GM10847 (cell line): ENCODE results near the gene GULP1.

Experiments
- POLR2A ChIP-seq: IDR thresholded peaks from 2 replicates; pipeline ENCODE4 v1.6.1; 2011; ENCODE audit not compliant: insufficient read length; ENCODE audit errors: extremely low read depth

The GULP1 gene

GRCh38 chr2:188534875-188535274, 243.2 kb downstream of the GULP1 start:
- TF ChIP-seq POLR2A = no peak

GRCh38 chr2:188551671-188552070, 260.0 kb downstream of the GULP1 start:
- TF ChIP-seq POLR2A = no peak

- TF ChIP-seq POLR2A = no peak
Measured at GRCh38 chr2:188557081-188557480, 265.4 kb downstream of the GULP1 start.

- TF ChIP-seq POLR2A = no peak
Measured at GRCh38 chr2:188561473-188561979, 269.9 kb downstream of the GULP1 start.

- TF ChIP-seq POLR2A = no peak
Measured at GRCh38 chr2:188569431-188570165, 277.9 kb downstream of the GULP1 start.

GRCh38 chr2:188570370-188570769, 278.7 kb downstream of the GULP1 start:
- no peak for TF ChIP-seq POLR2A

GRCh38 chr2:188571543-188572303, 280.0 kb downstream of the GULP1 start:
- TF ChIP-seq POLR2A = no peak

GRCh38 chr2:188572592-188572991, 280.9 kb downstream of the GULP1 start:
- no peak for TF ChIP-seq POLR2A

GRCh38 chr2:188573453-188573852, 281.8 kb downstream of the GULP1 start:
- no peak for TF ChIP-seq POLR2A

- no peak for TF ChIP-seq POLR2A
Measured at GRCh38 chr2:188576006-188576405, 284.3 kb downstream of the GULP1 start.

- TF ChIP-seq POLR2A = no peak
Measured at GRCh38 chr2:188576651-188577050, 285.0 kb downstream of the GULP1 start.

GRCh38 chr2:188577231-188577630, 285.6 kb downstream of the GULP1 start:
- no peak for TF ChIP-seq POLR2A

- TF ChIP-seq POLR2A = no peak
Measured at GRCh38 chr2:188580738-188581137, 289.1 kb downstream of the GULP1 start.

- TF ChIP-seq POLR2A = no peak
Measured at GRCh38 chr2:188582211-188582610, 290.5 kb downstream of the GULP1 start.

- no peak for TF ChIP-seq POLR2A
Measured at GRCh38 chr2:188588235-188588634, 296.6 kb downstream of the GULP1 start.

GRCh38 chr2:188596054-188596453, 304.4 kb downstream of the GULP1 start:
- TF ChIP-seq POLR2A = no peak
